Measurements from ENCODE around the gene NLRP2B. TPM values are rescaled to one million over a fixed set of nuclear protein-coding genes. Genes with fewer than 3 reads are reported as not detected.

The NLRP2B gene
- total RNA-seq, 2 experiments from 2014 or later, result not detected

- no peak overlapping the region for H3K4me3 Mint-ChIP-seq
- H3K36me3 Mint-ChIP-seq (ENCODE audit: low read depth), result no peaks in the 10 kb centered on the region
- H3K4me1 Mint-ChIP-seq (ENCODE audit: low read depth), result no peaks in the 10 kb centered on the region
- ATAC-seq (no peak), DNase-seq (no peak)
- intact Hi-C loops (cut with micrococcal nuclease), result no loop called here
- no peak overlapping the region for H3K27ac Mint-ChIP-seq
- peaks cover 1% of the 10 kb centered on the region for H3K9me3 Mint-ChIP-seq
- TF ChIP-seq CTCF (IDR thresholded peaks at IDR 0.05), result no peak
- ChIA-PET POLR2A (no interaction called here), CTCF (no interaction called here)
- no peaks in the 10 kb centered on the region for H3K27me3 Mint-ChIP-seq
Observed at GRCh38 chrX:57652705-57653104, 27.4 kb downstream of the NLRP2B start.

- Mint-ChIP-seq H3K27me3 (no peaks in the 10 kb centered on the region), H3K27ac (no peak overlapping the region), H3K4me1 (ENCODE audit: low read depth) (no peaks in the 10 kb centered on the region), H3K4me3 (no peak overlapping the region), H3K9me3 (peaks cover 1% of the 10 kb centered on the region), H3K36me3 (ENCODE audit: low read depth) (no peaks in the 10 kb centered on the region)
- CTCF ChIA-PET, result no interaction called here
- intact Hi-C loops (cut with micrococcal nuclease), result no loop called here
- ATAC-seq (no peak), DNase-seq (no peak)
- POLR2A ChIA-PET, result no interaction called here
- no peak for TF ChIP-seq CTCF (IDR thresholded peaks at IDR 0.05)
Observed at GRCh38 chrX:57651169-57651919, 28.7 kb downstream of the NLRP2B start.

- H3K4me3 Mint-ChIP-seq, result no peak overlapping the region
- H3K27ac Mint-ChIP-seq, result no peak overlapping the region
- POLR2A ChIA-PET, result no interaction called here
- H3K36me3 Mint-ChIP-seq (ENCODE audit: low read depth), result no peaks in the 10 kb centered on the region
- DNase-seq, result no peak
- no peak for TF ChIP-seq CTCF (IDR thresholded peaks at IDR 0.05)
- ATAC-seq, result no peak
- intact Hi-C loops (cut with micrococcal nuclease), result no loop called here
- H3K9me3 Mint-ChIP-seq, result no peaks in the 10 kb centered on the region
- H3K27me3 Mint-ChIP-seq, result no peaks in the 10 kb centered on the region
- CTCF ChIA-PET, result no interaction called here
- no peaks in the 10 kb centered on the region for H3K4me1 Mint-ChIP-seq (ENCODE audit: low read depth)
Observed at GRCh38 chrX:57647020-57647419, 33.0 kb downstream of the NLRP2B start.

- CTCF ChIA-PET, result no interaction called here
- Mint-ChIP-seq H3K27me3 (no peaks in the 10 kb centered on the region), H3K9me3 (peaks cover 9% of the 10 kb centered on the region), H3K4me3 (no peak overlapping the region), H3K27ac (no peak overlapping the region), H3K36me3 (ENCODE audit: low read depth) (no peaks in the 10 kb centered on the region), H3K4me1 (ENCODE audit: low read depth) (no peaks in the 10 kb centered on the region)
- intact Hi-C loops (cut with micrococcal nuclease), result no loop called here
- POLR2A ChIA-PET, result no interaction called here
- ATAC-seq (no peak), DNase-seq (no peak)
- TF ChIP-seq CTCF (IDR thresholded peaks at IDR 0.05), result no peak
Observed at GRCh38 chrX:57643698-57644097, 36.4 kb downstream of the NLRP2B start.

GRCh38 chrX:57641338-57641737, 38.7 kb downstream of the NLRP2B start:
- DNase-seq, result no peak
- no peak for TF ChIP-seq CTCF (IDR thresholded peaks at IDR 0.05)
- ChIA-PET CTCF (no interaction called here), POLR2A (no interaction called here)
- Mint-ChIP-seq H3K27ac (no peak overlapping the region), H3K4me3 (no peak overlapping the region), H3K9me3 (peaks cover 16% of the 10 kb centered on the region), H3K4me1 (ENCODE audit: low read depth) (no peaks in the 10 kb centered on the region), H3K27me3 (no peaks in the 10 kb centered on the region), H3K36me3 (ENCODE audit: low read depth) (no peaks in the 10 kb centered on the region)
- no peak for ATAC-seq
- intact Hi-C loops (cut with micrococcal nuclease), result no loop called here
